Measurements from ENCODE around the gene VPS35.

GRCh38 chr16:46688101-46688653 lies 801 bp downstream of the VPS35 start:
- TF ChIP-seq CTCF (conservative IDR thresholded peaks at IDR 0.05; ENCODE audit: low read length) (peak; percentile 62), EZH2phosphoT487 (IDR thresholded peaks at IDR 0.05; ENCODE audit: borderline replicate concordance) (no peak)

Data from Loucy (cell line).